GM08714 (cell line): ENCODE results near the gene DGKQ.
"Not testable (repeated sequence)": the region's sequence is repeated elsewhere in the genome, so short reads cannot be mapped to it uniquely, and the experiment has no call there.

Source experiments
- H3K4me3 ChIP-seq: fragments of 200-500 bp; sonication (Bioruptor generic); 2 replicates; pipeline ENCODE4 v1.5.1; 2014; ENCODE audit warnings: mild to moderate bottlenecking, low read length, inconsistent platforms
- ZNF274 ChIP-seq: IDR thresholded peaks from 2 replicates; pipeline ENCODE4 v1.6.1; 2012; ENCODE audit warnings: mild to moderate bottlenecking, low read depth, low read length

Gene DGKQ

GRCh38 chr4:951594-952468, 21.5 kb downstream of the DGKQ start:
- TF ChIP-seq ZNF274, result no peak
- H3K4me3 ChIP-seq, result no peak overlapping the region

- no peak overlapping the region for H3K4me3 ChIP-seq
- TF ChIP-seq ZNF274, result no peak
Observed at GRCh38 chr4:951186-951585, 22.2 kb downstream of the DGKQ start.

GRCh38 chr4:950136-951020, 23.0 kb downstream of the DGKQ start:
- no peak overlapping the region for H3K4me3 ChIP-seq
- no peak for TF ChIP-seq ZNF274

GRCh38 chr4:949656-950055, 23.7 kb downstream of the DGKQ start:
- TF ChIP-seq ZNF274, result no peak
- no peak overlapping the region for H3K4me3 ChIP-seq

DNA sequence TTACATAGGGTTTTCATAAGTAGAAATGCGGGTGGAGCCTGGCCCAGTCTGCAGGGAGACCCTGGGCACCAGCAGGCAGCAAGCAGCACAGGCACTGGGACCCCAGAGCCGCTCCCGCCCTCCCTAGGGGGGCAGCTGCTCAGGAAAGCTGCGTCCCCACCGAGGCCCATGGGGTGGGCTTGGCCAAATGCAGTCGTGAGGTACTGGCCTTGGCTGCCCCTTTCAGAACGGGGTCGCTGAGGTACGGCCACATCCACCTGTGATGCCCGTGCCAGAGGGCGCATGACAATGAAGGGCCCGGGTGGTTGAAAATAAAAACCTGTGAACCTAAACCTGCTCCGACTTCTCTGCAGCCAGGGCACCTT, 24.5 kb downstream of the DGKQ start:
- no peak overlapping the region for H3K4me3 ChIP-seq
- no peak for TF ChIP-seq ZNF274

GRCh38 chr4:948101-948935, 25.1 kb downstream of the DGKQ start:
- H3K4me3 ChIP-seq, result no peak overlapping the region
- no peak for TF ChIP-seq ZNF274

DNA sequence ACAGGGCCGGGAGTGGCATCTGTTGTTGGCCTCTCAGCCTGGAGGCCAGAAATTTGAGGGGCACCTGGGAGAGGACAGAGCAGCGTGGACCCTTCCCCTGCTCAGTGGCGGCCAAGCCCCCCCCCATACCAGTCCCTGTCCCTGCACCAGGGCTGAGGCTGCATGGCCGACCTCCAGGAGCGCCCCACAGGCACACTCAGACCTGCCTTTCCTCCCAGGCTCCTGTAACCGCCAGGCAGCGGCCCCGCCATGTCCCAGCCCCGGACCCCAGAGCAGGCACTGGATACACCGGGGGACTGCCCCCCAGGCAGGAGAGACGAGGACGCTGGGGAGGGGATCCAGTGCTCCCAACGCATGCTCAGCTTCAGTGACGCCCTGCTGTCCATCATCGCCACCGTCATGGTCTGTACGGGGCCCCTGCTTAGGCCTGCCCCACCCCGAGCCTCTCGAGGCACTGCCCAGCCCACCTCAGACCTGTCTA, 25.8 kb downstream of the DGKQ start:
- no peak for TF ChIP-seq ZNF274
- no peak overlapping the region for H3K4me3 ChIP-seq

- no peak overlapping the region for H3K4me3 ChIP-seq
- TF ChIP-seq ZNF274, result no peak
Observed at GRCh38 chr4:946517-947471, 26.6 kb downstream of the DGKQ start.

DNA sequence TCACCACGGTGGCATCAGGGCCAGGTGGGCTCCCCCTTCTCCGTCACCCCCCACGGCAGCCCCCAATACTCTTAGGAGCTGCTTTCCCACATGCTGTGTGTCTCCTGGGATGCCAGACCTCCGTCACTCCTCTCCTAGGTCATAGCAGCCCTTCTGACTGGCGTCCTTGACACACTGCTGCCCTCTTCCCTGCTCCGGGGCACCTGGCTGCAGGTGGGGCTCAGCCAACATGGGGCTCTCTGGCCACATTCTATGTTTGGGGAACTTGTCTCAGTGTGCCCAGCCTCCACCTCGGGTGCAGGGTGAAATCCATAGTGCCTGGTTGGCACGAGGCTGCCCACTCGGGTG, 27.3 kb downstream of the DGKQ start:
- TF ChIP-seq ZNF274, result no peak
- H3K4me3 ChIP-seq, result no peak overlapping the region

GRCh38 chr4:945274-946102, 27.9 kb downstream of the DGKQ start:
- TF ChIP-seq ZNF274, result no peak
- no peak overlapping the region for H3K4me3 ChIP-seq

- H3K4me3 ChIP-seq, result not testable (repeated sequence)
Observed at GRCh38 chr4:939508-939907, 33.9 kb downstream of the DGKQ start.

DNA sequence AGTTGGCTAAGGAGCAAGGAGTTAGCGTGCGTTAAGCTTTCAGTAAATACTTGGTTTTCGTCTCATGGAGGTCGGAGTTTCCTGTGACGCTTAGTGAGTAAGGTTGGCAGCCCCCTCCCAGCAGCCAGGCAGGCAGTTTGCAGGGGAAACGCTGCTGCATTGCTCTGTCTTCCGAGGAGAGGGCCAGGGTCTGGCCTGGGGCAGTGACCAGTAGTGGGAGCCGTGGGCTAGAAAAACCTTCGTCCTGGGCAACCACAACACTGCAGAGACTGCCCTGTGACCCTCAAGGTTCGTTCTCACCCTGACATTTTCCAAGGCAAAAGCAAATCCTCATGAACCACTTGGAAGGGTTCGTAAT, 40.7 kb downstream of the DGKQ start:
- TF ChIP-seq ZNF274, result no peak

GRCh38 chr4:931960-932712, 41.2 kb downstream of the DGKQ start, which contains the start of the genes GAK and TMEM175:
GAK (minus strand) TSS chr4:932316; CDS start chr4:932187, 129 bp downstream.
TMEM175 (plus strand) TSS chr4:932460; CDS start chr4:947740, 15,280 bp downstream.
- H3K4me3 ChIP-seq, result peak within 1 kb of the TSS; percentile 87
- TF ChIP-seq ZNF274, result no peak

More for the DNA sequence above, 40.7 kb downstream of the DGKQ start:
- peak overlapping the region; percentile 74 for H3K4me3 ChIP-seq
